Ascending aorta (tissue), 2 donors: ENCODE measurements around the gene SETDB2. TPM values are rescaled to one million over a fixed set of nuclear protein-coding genes. Genes with fewer than 3 reads are reported as not detected.

Experiments
- DNase-seq, 2 donors: peaks; one replicate each; pipeline ENCODE4 v3.0.0-alpha.2; 2019; ENCODE audit warnings: low spot score in 2 of 2
- H3K27ac ChIP-seq, 2 donors: fragments of 200-600 bp; sonication (generic); one replicate each; pipeline ENCODE4 v1.5.1; 2016 to 2017; ENCODE audit warnings: mild to moderate bottlenecking in 1 of 2
- H3K27me3 ChIP-seq: fragments of 200-600 bp; sonication (generic); one replicate; pipeline ENCODE4 v1.5.1; 2017
- H3K36me3 ChIP-seq, 2 donors: fragments of 200-600 bp; sonication (generic); one replicate each; pipeline ENCODE4 v1.5.1; 2016
- H3K4me1 ChIP-seq, 2 donors: fragments of 200-600 bp; sonication (generic); one replicate each; pipeline ENCODE4 v1.5.1; 2016 to 2017; ENCODE audit warnings: mild to moderate bottlenecking in 1 of 2
- H3K4me3 ChIP-seq, 2 donors: fragments of 200-600 bp; sonication (generic); one replicate each; pipeline ENCODE4 v1.5.1; 2016 to 2017; ENCODE audit warnings: mild to moderate bottlenecking in 1 of 2
- H3K9me3 ChIP-seq, 2 donors: fragments of 200-600 bp; sonication (generic); one replicate each; pipeline ENCODE4 v1.5.1; 2016
- CTCF ChIP-seq, 3 experiments: fragments of 200-600 bp in 2 of 3; fragments of 450-650 bp in 1 of 3; sonication (generic) in 2 of 3; IDR thresholded peaks; one replicate each; pipeline ENCODE4 v1.5.1; 2016 to 2019; ENCODE audit warnings: antibody characterized with exemption in 3 of 3, mild to moderate bottlenecking in 1 of 3, moderate library complexity in 1 of 3
- intact Hi-C: fragments of 100-400 bp; cut with DNase I; formaldehyde crosslinking; loops from one replicate; pipeline ENCODE4 v1.15.1; 2023
- total RNA-seq: library from RNA; depleted of rRNA; stranded (reverse); fragments of >200 nt; gene quantifications from one replicate; pipeline ENCODE4 v1.1.0, GENCODE V29; 2016

Gene SETDB2
- total RNA-seq, 1 donor from 2014 or later: 7.2 TPM

- H3K4me1 ChIP-seq: peaks cover 0 to 3% of the 10 kb centered on the region in 2 donors
- intact Hi-C loops: no loop called here
- H3K9me3 ChIP-seq: no peaks in the 10 kb centered on the region
- H3K27ac ChIP-seq: no peak overlapping the region
- no peak for TF ChIP-seq CTCF (IDR thresholded peaks at IDR 0.05)
- DNase-seq: no peak
- H3K27me3 ChIP-seq: no peaks in the 10 kb centered on the region
- no peak overlapping the region for H3K4me3 ChIP-seq
- peaks cover 4 to 17% of the 10 kb centered on the region in 2 donors for H3K36me3 ChIP-seq
Observed at GRCh38 chr13:49530457-49530856, 86.4 kb downstream of the SETDB2 start.

- Histone ChIP-seq H3K9me3 (no peaks in the 10 kb centered on the region), H3K36me3 (peaks cover 0 to 9% of the 10 kb centered on the region in 2 donors), H3K27ac (no peak overlapping the region), H3K27me3 (no peaks in the 10 kb centered on the region), H3K4me3 (no peak overlapping the region), H3K4me1 (peaks cover 0 to 3% of the 10 kb centered on the region in 2 donors)
- intact Hi-C loops: no loop called here
- TF ChIP-seq CTCF (IDR thresholded peaks at IDR 0.05): no peak
- no peak for DNase-seq
Observed at GRCh38 chr13:49532593-49532992, 88.5 kb downstream of the SETDB2 start.

GRCh38 chr13:49533011-49533410, 88.9 kb downstream of the SETDB2 start:
- peaks cover 0 to 9% of the 10 kb centered on the region in 2 donors for H3K36me3 ChIP-seq
- no peaks in the 10 kb centered on the region for H3K27me3 ChIP-seq
- intact Hi-C loops: no loop called here
- no peak overlapping the region for H3K4me3 ChIP-seq
- H3K4me1 ChIP-seq: peaks cover 0 to 3% of the 10 kb centered on the region in 2 donors
- no peak for DNase-seq
- no peak for TF ChIP-seq CTCF (IDR thresholded peaks at IDR 0.05)
- no peaks in the 10 kb centered on the region for H3K9me3 ChIP-seq
- no peak overlapping the region for H3K27ac ChIP-seq

- peaks cover 0 to 3% of the 10 kb centered on the region in 2 donors for H3K4me1 ChIP-seq
- TF ChIP-seq CTCF (IDR thresholded peaks at IDR 0.05): no peak
- no peak overlapping the region for H3K27ac ChIP-seq
- peaks cover 0 to 5% of the 10 kb centered on the region in 2 donors for H3K36me3 ChIP-seq
- DNase-seq: no peak
- intact Hi-C loops: no loop called here
- no peaks in the 10 kb centered on the region for H3K27me3 ChIP-seq
- H3K9me3 ChIP-seq: no peaks in the 10 kb centered on the region
- H3K4me3 ChIP-seq: no peak overlapping the region
Observed at GRCh38 chr13:49533591-49534269, 89.7 kb downstream of the SETDB2 start.

- peaks cover 14 to 16% of the 10 kb centered on the region in 2 donors for H3K36me3 ChIP-seq
- peaks cover 0 to 3% of the 10 kb centered on the region in 2 donors for H3K4me1 ChIP-seq
- no peaks in the 10 kb centered on the region for H3K9me3 ChIP-seq
- no peak for TF ChIP-seq CTCF (IDR thresholded peaks at IDR 0.05)
- H3K4me3 ChIP-seq: no peak overlapping the region
- no peaks in the 10 kb centered on the region for H3K27me3 ChIP-seq
- DNase-seq: no peak
- H3K27ac ChIP-seq: no peak overlapping the region
- intact Hi-C loops: no loop called here
Observed at GRCh38 chr13:49536144-49536873, 92.2 kb downstream of the SETDB2 start.
